Ishikawa (cell line): ENCODE measurements around the gene TMEM26.

Experiments
- CEBPB ChIP-seq: IDR thresholded peaks from 2 replicates; pipeline ENCODE4 v1.6.1; 2012
- CREB1 ChIP-seq: IDR thresholded peaks from 2 replicates; pipeline ENCODE4 v1.6.1; 2012; ENCODE audit warnings: low read depth
- EGR1 ChIP-seq: IDR thresholded peaks from 2 replicates; pipeline ENCODE4 v1.6.1; 2012
- EP300 ChIP-seq: IDR thresholded peaks from 2 replicates; pipeline ENCODE4 v1.6.1; 2012; ENCODE audit warnings: borderline replicate concordance
- FOXM1 ChIP-seq: IDR thresholded peaks from 2 replicates; pipeline ENCODE4 v1.6.1; 2012; ENCODE audit warnings: low read depth, borderline replicate concordance
- NFIC ChIP-seq: IDR thresholded peaks from 2 replicates; pipeline ENCODE4 v1.6.1; 2012
- RAD21 ChIP-seq: IDR thresholded peaks from 2 replicates; pipeline ENCODE4 v1.6.1; 2012; ENCODE audit warnings: low read depth
- TAF1 ChIP-seq: IDR thresholded peaks from 2 replicates; pipeline ENCODE4 v1.6.1; 2012; ENCODE audit warnings: low read depth, mild to moderate bottlenecking
- TCF12 ChIP-seq: IDR thresholded peaks from 2 replicates; pipeline ENCODE4 v1.6.1; 2012; ENCODE audit warnings: low read depth
- TEAD4 ChIP-seq: IDR thresholded peaks from 2 replicates; pipeline ENCODE4 v1.6.1; 2012
- YY1 ChIP-seq: IDR thresholded peaks from 2 replicates; pipeline ENCODE4 v1.6.1; 2012; ENCODE audit warnings: low read depth
- ZBTB7A ChIP-seq: IDR thresholded peaks from 2 replicates; pipeline ENCODE4 v1.6.1; 2012; ENCODE audit warnings: low read depth
- TF ChIP-seq, protein P1 (sequence below): IDR thresholded peaks from 2 replicates; pipeline ENCODE4 v1.6.1; 2012
- TF ChIP-seq, protein P2 (sequence below): IDR thresholded peaks from 2 replicates; pipeline ENCODE4 v1.6.1; 2012
- TF ChIP-seq, protein P3 (sequence below): IDR thresholded peaks from 2 replicates; pipeline ENCODE4 v1.6.1; 2012; ENCODE audit warnings: low read depth, mild to moderate bottlenecking

TMEM26 gene

DNA sequence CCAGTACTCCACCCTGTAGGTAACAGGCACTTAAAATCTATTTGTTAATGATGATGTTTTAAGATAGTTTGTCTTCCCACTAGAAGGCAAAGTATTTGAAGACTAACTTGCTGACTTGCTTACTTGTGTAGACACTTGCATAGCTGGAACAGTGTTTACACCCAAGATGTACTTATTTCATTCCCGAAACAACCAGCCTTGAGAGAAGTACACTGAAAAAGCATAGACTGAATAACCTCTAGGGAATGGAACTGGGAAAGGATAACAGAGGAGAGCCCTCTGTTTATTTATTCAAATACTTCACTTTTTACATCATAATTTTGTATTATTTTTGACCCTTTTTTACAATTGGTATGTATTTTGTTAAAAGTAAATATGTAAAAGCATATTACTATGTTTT is 33.1 kb upstream of the TMEM26 start:
- TF ChIP-seq TEAD4 (no peak), CREB1 (no peak), YY1 (no peak), EP300 (no peak), TAF1 (no peak), CEBPB (no peak), NFIC (no peak), TCF12 (no peak), FOXM1 (no peak), EGR1 (no peak), ZBTB7A (no peak), RAD21 (no peak)
- TF ChIP-seq, protein P1, sequence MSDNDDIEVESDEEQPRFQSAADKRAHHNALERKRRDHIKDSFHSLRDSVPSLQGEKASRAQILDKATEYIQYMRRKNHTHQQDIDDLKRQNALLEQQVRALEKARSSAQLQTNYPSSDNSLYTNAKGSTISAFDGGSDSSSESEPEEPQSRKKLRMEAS: no peak
- TF ChIP-seq, protein P2, sequence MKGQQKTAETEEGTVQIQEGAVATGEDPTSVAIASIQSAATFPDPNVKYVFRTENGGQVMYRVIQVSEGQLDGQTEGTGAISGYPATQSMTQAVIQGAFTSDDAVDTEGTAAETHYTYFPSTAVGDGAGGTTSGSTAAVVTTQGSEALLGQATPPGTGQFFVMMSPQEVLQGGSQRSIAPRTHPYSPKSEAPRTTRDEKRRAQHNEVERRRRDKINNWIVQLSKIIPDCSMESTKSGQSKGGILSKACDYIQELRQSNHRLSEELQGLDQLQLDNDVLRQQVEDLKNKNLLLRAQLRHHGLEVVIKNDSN: no peak
- TF ChIP-seq, protein P3, sequence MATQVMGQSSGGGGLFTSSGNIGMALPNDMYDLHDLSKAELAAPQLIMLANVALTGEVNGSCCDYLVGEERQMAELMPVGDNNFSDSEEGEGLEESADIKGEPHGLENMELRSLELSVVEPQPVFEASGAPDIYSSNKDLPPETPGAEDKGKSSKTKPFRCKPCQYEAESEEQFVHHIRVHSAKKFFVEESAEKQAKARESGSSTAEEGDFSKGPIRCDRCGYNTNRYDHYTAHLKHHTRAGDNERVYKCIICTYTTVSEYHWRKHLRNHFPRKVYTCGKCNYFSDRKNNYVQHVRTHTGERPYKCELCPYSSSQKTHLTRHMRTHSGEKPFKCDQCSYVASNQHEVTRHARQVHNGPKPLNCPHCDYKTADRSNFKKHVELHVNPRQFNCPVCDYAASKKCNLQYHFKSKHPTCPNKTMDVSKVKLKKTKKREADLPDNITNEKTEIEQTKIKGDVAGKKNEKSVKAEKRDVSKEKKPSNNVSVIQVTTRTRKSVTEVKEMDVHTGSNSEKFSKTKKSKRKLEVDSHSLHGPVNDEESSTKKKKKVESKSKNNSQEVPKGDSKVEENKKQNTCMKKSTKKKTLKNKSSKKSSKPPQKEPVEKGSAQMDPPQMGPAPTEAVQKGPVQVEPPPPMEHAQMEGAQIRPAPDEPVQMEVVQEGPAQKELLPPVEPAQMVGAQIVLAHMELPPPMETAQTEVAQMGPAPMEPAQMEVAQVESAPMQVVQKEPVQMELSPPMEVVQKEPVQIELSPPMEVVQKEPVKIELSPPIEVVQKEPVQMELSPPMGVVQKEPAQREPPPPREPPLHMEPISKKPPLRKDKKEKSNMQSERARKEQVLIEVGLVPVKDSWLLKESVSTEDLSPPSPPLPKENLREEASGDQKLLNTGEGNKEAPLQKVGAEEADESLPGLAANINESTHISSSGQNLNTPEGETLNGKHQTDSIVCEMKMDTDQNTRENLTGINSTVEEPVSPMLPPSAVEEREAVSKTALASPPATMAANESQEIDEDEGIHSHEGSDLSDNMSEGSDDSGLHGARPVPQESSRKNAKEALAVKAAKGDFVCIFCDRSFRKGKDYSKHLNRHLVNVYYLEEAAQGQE: no peak

DNA sequence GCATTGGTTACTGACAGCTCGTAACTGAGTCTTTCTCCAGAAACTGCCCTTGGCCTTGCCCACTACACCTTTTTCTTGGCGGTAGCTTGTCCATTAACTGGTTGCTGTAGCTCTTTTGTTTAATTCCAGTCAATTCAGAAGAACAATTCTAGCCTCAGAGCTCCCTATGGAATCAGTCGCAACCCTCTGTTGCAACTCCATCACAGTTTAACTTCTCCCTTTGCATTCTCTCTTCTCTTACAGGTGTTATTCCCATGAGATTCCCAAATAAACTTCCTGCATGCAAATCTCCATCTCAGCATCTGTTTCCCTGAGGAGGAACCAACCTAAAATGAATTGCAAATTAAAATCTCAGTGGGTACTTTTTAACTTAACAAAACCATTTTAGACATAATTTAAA is 28.4 kb upstream of the TMEM26 start:
- TF ChIP-seq, protein P2: no peak
- no peak for TF ChIP-seq TAF1
- no peak for TF ChIP-seq TEAD4
- no peak for TF ChIP-seq RAD21
- no peak for TF ChIP-seq NFIC
- no peak for TF ChIP-seq EGR1
- TF ChIP-seq ZBTB7A: no peak
- TF ChIP-seq TCF12: no peak
- TF ChIP-seq, protein P3: no peak
- TF ChIP-seq FOXM1: no peak
- TF ChIP-seq, protein P1: no peak
- TF ChIP-seq EP300: no peak
- no peak for TF ChIP-seq CEBPB
- TF ChIP-seq YY1: no peak

DNA sequence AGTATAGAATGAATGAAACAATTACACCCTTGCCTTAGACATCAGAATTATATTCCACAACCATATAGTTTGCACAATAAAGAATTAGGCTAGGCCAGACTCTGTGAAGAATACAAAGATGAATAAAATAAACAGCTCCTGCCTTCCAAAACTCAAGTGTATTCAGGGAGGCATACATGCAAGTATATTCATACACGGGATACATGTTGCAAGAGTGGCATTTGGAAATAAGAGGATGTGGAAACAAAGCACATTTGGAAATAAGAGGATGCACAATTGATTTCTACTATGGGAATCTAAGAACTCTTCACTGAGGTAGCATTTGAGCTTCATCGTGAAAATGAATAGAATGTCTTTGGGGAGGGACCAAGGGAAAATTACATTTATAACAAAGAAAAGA is 27.0 kb upstream of the TMEM26 start:
- no peak for TF ChIP-seq FOXM1
- TF ChIP-seq EGR1: no peak
- TF ChIP-seq YY1: no peak
- no peak for TF ChIP-seq RAD21
- TF ChIP-seq, protein P2: no peak
- TF ChIP-seq CEBPB: no peak
- TF ChIP-seq EP300: no peak
- TF ChIP-seq TEAD4: no peak
- no peak for TF ChIP-seq NFIC

DNA sequence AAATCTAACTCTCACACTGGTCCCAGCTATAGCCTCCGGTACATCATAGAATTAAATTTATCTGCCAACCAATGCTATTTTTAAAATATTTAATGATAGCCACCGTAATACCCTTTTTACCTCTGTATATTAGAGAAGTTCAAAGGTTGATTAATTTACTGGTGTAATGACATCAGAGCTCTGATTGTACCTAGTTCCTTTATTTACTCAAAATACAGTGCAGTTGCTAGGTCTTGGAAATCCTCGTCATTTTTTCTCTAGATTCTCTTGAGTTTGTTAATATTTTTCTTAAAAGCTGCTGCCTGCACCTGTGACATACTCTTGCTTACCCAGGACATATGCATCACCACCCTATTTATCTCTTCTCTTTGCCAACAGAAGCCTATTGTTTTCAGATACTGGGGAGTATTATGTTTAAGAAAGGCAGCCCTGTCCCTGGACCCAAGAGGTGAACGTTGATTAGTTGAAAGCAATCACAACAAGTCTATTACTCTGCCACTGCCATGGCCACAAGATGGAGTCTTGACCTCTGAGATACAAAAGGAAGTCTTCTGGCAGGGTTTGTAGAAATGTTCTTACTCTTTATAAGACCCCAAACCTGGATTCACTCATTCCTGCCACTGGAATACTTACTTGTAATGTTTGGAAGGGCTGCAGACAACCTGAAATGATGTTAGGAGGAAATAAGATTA is 25.6 kb upstream of the TMEM26 start:
- TF ChIP-seq CEBPB (no peak), TAF1 (no peak), TCF12 (no peak), RAD21 (no peak; the same call in 1 of the 2 replicates)
- TF ChIP-seq, protein P3: no peak
- TF ChIP-seq, protein P1: no peak
